H9 (cell line): Measurements from ENCODE around the gene SDK1. TPM values are rescaled to one million over a fixed set of nuclear protein-coding genes. Genes with fewer than 3 reads are reported as not detected.

Source experiments
- DNase-seq: peaks from one replicate; pipeline ENCODE4 v3.0.0-alpha.2; 2017
- H2AFZ ChIP-seq: one replicate; pipeline ENCODE4 v1.6.1; 2013; ENCODE audit warnings: mild to moderate bottlenecking, low read length, control low read depth, moderate library complexity
- H2AK5ac ChIP-seq: 2 replicates; pipeline ENCODE4 v1.6.1; 2013; ENCODE audit warnings: low read length, control low read depth, mixed read lengths; ENCODE audit not compliant: insufficient read length
- H2BK120ac ChIP-seq: one replicate; pipeline ENCODE4 v1.6.1; 2013; ENCODE audit warnings: low read depth, mild to moderate bottlenecking, low read length, control low read depth, inconsistent platforms; ENCODE audit not compliant: poor library complexity, severe bottlenecking
- H2BK12ac ChIP-seq: 2 replicates; pipeline ENCODE4 v1.6.1; 2013; ENCODE audit warnings: low read length, control low read depth, mixed read lengths, low read depth; ENCODE audit not compliant: insufficient read length
- H2BK15ac ChIP-seq: 2 replicates; pipeline ENCODE4 v1.6.1; 2013; ENCODE audit warnings: low read depth, low read length, control low read depth
- H2BK20ac ChIP-seq: one replicate; pipeline ENCODE4 v1.6.1; 2013; ENCODE audit warnings: low read depth, mild to moderate bottlenecking, low read length, control low read depth, inconsistent platforms; ENCODE audit not compliant: poor library complexity, severe bottlenecking
- H2BK5ac ChIP-seq: 2 replicates; pipeline ENCODE4 v1.6.1; 2013; ENCODE audit warnings: low read length, control low read depth, mixed read lengths; ENCODE audit not compliant: insufficient read length
- H3K14ac ChIP-seq: 2 replicates; pipeline ENCODE4 v1.6.1; 2013; ENCODE audit warnings: low read length, control low read depth; ENCODE audit not compliant: insufficient read depth
- H3K18ac ChIP-seq: 2 replicates; pipeline ENCODE4 v1.6.1; 2013; ENCODE audit warnings: low read depth, mild to moderate bottlenecking, mixed read lengths, low read length, control low read depth; ENCODE audit not compliant: insufficient read length
- H3K23ac ChIP-seq: 2 replicates; pipeline ENCODE4 v1.6.1; 2013; ENCODE audit warnings: low read length, control low read depth, mixed read lengths, low read depth; ENCODE audit not compliant: insufficient read length
- H3K23me2 ChIP-seq: 2 replicates; pipeline ENCODE4 v1.6.1; 2013; ENCODE audit warnings: low read depth, mild to moderate bottlenecking, mixed read lengths, low read length, control low read depth; ENCODE audit not compliant: insufficient read length, poor library complexity, severe bottlenecking
- H3K27ac ChIP-seq: 2 replicates; pipeline ENCODE4 v1.5.1; 2013; ENCODE audit warnings: low read length, control low read depth, mixed read lengths, low read depth; ENCODE audit not compliant: insufficient read length
- H3K27me3 ChIP-seq: 2 replicates; pipeline ENCODE4 v1.6.1; 2013; ENCODE audit warnings: low read length, control low read depth, inconsistent platforms; ENCODE audit not compliant: insufficient read depth
- H3K4ac ChIP-seq: 2 replicates; pipeline ENCODE4 v1.6.1; 2013; ENCODE audit warnings: low read depth, mild to moderate bottlenecking, control low read depth, inconsistent platforms, low read length, moderate library complexity
- H3K4me1 ChIP-seq: 2 replicates; pipeline ENCODE4 v1.6.1; 2013; ENCODE audit warnings: low read length, control low read depth, inconsistent platforms; ENCODE audit not compliant: insufficient read depth
- H3K4me2 ChIP-seq: 2 replicates; pipeline ENCODE4 v1.6.1; 2013; ENCODE audit warnings: low read length, control low read depth, mixed read lengths; ENCODE audit not compliant: insufficient read length, insufficient read depth
- H3K56ac ChIP-seq: 2 replicates; pipeline ENCODE4 v1.6.1; 2013; ENCODE audit warnings: low read depth, mild to moderate bottlenecking, mixed read lengths, low read length, control low read depth; ENCODE audit not compliant: insufficient read length
- H3K79me1 ChIP-seq: 2 replicates; pipeline ENCODE4 v1.6.1; 2013; ENCODE audit warnings: low read depth, mild to moderate bottlenecking, moderate library complexity, low read length, control low read depth, inconsistent platforms; ENCODE audit not compliant: insufficient read depth, poor library complexity, severe bottlenecking
- H3K79me2 ChIP-seq: 2 replicates; pipeline ENCODE4 v1.6.1; 2013; ENCODE audit warnings: low read length, control low read depth, inconsistent platforms; ENCODE audit not compliant: insufficient read depth
- H3K9ac ChIP-seq: 2 replicates; pipeline ENCODE4 v1.6.1; 2013; ENCODE audit warnings: low read length, control low read depth, mixed read lengths; ENCODE audit not compliant: insufficient read length; ENCODE audit errors: extremely low read depth
- H3K9me3 ChIP-seq: one replicate; pipeline ENCODE4 v1.6.1; 2013; ENCODE audit warnings: low read depth, low read length, inconsistent platforms; ENCODE audit not compliant: control insufficient read depth
- H3T11ph ChIP-seq: one replicate; pipeline ENCODE4 v1.6.1; 2013; ENCODE audit warnings: mild to moderate bottlenecking, low read length, control low read depth, inconsistent platforms
- H4K20me1 ChIP-seq: one replicate; pipeline ENCODE4 v1.6.1; 2013; ENCODE audit not compliant: control insufficient read depth, insufficient read length, insufficient read depth
- H4K5ac ChIP-seq: 2 replicates; pipeline ENCODE4 v1.6.1; 2013; ENCODE audit warnings: low read depth, mild to moderate bottlenecking, mixed read lengths, low read length, control low read depth; ENCODE audit not compliant: insufficient read length
- H4K8ac ChIP-seq: replicated peaks from 2 replicates; pipeline ENCODE4 v1.6.1; 2013; ENCODE audit warnings: low read length, control low read depth, mixed read lengths, low read depth; ENCODE audit not compliant: insufficient read length
- H4K91ac ChIP-seq: 2 replicates; pipeline ENCODE4 v1.6.1; 2013; ENCODE audit warnings: low read depth, mild to moderate bottlenecking, moderate library complexity, mixed read lengths, low read length, control low read depth; ENCODE audit not compliant: insufficient read length
- H3K27ac Mint-ChIP-seq, 3 experiments: 2 replicates in 2 of 3; 3 replicates in 1 of 3; pipeline ENCODE4 v1.8.0; 2020 to 2021; ENCODE audit warnings: mixed read lengths in 3 of 3, mild to moderate bottlenecking in 1 of 3, moderate library complexity in 1 of 3
- H3K27me3 Mint-ChIP-seq: 2 replicates; pipeline ENCODE4 v1.8.0; 2021; ENCODE audit warnings: low read depth, mild to moderate bottlenecking, moderate library complexity, mixed read lengths
- H3K36me3 Mint-ChIP-seq, 3 experiments: 2 replicates in 2 of 3; 3 replicates in 1 of 3; pipeline ENCODE4 v1.8.0; 2020 to 2021; ENCODE audit warnings: low read depth in 3 of 3, mixed read lengths in 3 of 3; ENCODE audit not compliant: insufficient read depth in 1 of 3
- H3K4me1 Mint-ChIP-seq, 2 experiments: 2 replicates each; pipeline ENCODE4 v1.8.0; 2020; ENCODE audit warnings: mixed read lengths in 2 of 2
- H3K4me3 Mint-ChIP-seq, 2 experiments: 2 replicates in 1 of 2; 3 replicates in 1 of 2; pipeline ENCODE4 v1.8.0; 2020 to 2021; ENCODE audit warnings: mild to moderate bottlenecking in 2 of 2, mixed read lengths in 2 of 2, moderate library complexity in 1 of 2
- H3K9me3 Mint-ChIP-seq, 2 experiments: 2 replicates in 1 of 2; 3 replicates in 1 of 2; pipeline ENCODE4 v1.8.0; 2020; ENCODE audit warnings: mild to moderate bottlenecking in 2 of 2, mixed read lengths in 2 of 2, moderate library complexity in 1 of 2
- WGBS: extraction: QIAGEN DNeasy Blood & Tissue Kit; methylation state at CpG from one replicate; pipeline ENCODE4 v1.1.7; 2013; ENCODE audit warnings: missing lambda C conversion rate, low lambda C conversion rate, mixed read lengths; ENCODE audit not compliant: insufficient read length; ENCODE audit errors: extremely low coverage; 5-methylcytosine and 5-hydroxymethylcytosine counted together
- total RNA-seq: library from RNA; stranded (reverse); gene quantifications from 2 replicates; pipeline ENCODE4 v1.2.1, GENCODE V29; 2021
- TF ChIP-seq, protein P1 (sequence below): fragments of 200-600 bp; sonication (generic); conservative IDR thresholded peaks from 3 replicates; pipeline ENCODE4 v1.8.0; 2021; ENCODE audit warnings: antibody characterized with exemption, mild to moderate bottlenecking

SDK1 gene
- total RNA-seq, 1 experiment from 2014 or later, result 8.7 TPM

DNA sequence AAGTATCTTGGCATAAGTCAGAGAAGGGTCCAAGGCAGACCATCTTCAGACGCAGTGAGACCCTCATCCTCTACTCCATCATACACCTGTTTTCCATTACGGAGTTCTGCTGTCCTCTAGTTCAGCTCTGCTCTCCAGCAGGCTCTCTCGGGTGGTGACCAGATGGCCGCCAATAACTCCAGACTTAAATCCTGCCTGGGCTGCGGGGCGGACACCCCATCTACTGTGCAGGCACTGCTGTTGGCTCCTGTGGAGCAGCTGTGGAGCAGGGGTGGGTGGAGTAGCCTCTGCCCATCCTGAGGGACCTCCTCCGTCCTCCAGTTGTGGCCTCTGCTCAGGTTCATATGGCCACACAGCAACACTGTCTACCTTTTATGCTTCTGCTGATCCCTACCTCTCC, 608.1 kb downstream of the SDK1 start:
- Histone ChIP-seq H4K5ac (no peak overlapping the region), H3K27ac (no peak overlapping the region), H3K14ac (no peak overlapping the region), H2BK120ac (no peak overlapping the region), H3K56ac (no peak overlapping the region), H3K4me2 (no peak overlapping the region), H3K23me2 (no peaks in the 10 kb centered on the region), H3K23ac (no peak overlapping the region), H4K8ac (no peak overlapping the region), H2BK5ac (no peak overlapping the region), H3T11ph (no peak overlapping the region), H3K27me3 (no peaks in the 10 kb centered on the region), H4K20me1 (no peaks in the 10 kb centered on the region), H4K91ac (no peak overlapping the region), H2BK12ac (no peak overlapping the region), H3K9ac (no peak overlapping the region), H2AK5ac (no peak overlapping the region), H2BK15ac (no peak overlapping the region), H2BK20ac (no peak overlapping the region), H2AFZ (no peak overlapping the region), H3K79me1 (no peaks in the 10 kb centered on the region), H3K4me1 (no peaks in the 10 kb centered on the region; the same call in 1 of the 2 replicates), H3K4ac (no peak overlapping the region), H3K18ac (no peak overlapping the region), H3K79me2 (no peaks in the 10 kb centered on the region), H3K9me3 (no peaks in the 10 kb centered on the region)
- no peak for DNase-seq
- H3K9me3 Mint-ChIP-seq, result peaks cover 2 to 3% of the 10 kb centered on the region in 2 experiments; a peak in 2 of 5 replicates
- peaks cover 19 to 28% of the 10 kb centered on the region in 2 experiments for H3K4me1 Mint-ChIP-seq
- peak overlapping the region in 1 of 3 experiments; percentile 41; a peak in 1 of 7 replicates for H3K27ac Mint-ChIP-seq
- H3K36me3 Mint-ChIP-seq, result peaks cover 0 to 7% (median 3%) of the 10 kb centered on the region in 3 experiments; a peak in 3 of 7 replicates
- WGBS, result no CpG with 5 or more reads among the region's 7 CpGs
- TF ChIP-seq, protein P1, sequence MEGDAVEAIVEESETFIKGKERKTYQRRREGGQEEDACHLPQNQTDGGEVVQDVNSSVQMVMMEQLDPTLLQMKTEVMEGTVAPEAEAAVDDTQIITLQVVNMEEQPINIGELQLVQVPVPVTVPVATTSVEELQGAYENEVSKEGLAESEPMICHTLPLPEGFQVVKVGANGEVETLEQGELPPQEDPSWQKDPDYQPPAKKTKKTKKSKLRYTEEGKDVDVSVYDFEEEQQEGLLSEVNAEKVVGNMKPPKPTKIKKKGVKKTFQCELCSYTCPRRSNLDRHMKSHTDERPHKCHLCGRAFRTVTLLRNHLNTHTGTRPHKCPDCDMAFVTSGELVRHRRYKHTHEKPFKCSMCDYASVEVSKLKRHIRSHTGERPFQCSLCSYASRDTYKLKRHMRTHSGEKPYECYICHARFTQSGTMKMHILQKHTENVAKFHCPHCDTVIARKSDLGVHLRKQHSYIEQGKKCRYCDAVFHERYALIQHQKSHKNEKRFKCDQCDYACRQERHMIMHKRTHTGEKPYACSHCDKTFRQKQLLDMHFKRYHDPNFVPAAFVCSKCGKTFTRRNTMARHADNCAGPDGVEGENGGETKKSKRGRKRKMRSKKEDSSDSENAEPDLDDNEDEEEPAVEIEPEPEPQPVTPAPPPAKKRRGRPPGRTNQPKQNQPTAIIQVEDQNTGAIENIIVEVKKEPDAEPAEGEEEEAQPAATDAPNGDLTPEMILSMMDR, result no peak
- no peak overlapping the region for H3K4me3 Mint-ChIP-seq
- no peaks in the 10 kb centered on the region for H3K27me3 Mint-ChIP-seq
